Colonic mucosa (tissue), 4 donors: ENCODE data around the gene UBE2G2. TPM values are rescaled to one million over a fixed set of nuclear protein-coding genes. Genes with fewer than 3 reads are reported as not detected.

Experiments
- DNase-seq: peaks from one replicate; pipeline ENCODE4 v3.0.0-alpha.2; 2020
- H3K27ac ChIP-seq: fragments of 200-600 bp; one replicate; pipeline ENCODE4 v1.8.0; 2021
- H3K27me3 ChIP-seq: fragments of 200-600 bp; one replicate; pipeline ENCODE4 v1.8.0; 2021
- H3K36me3 ChIP-seq: fragments of 200-600 bp; one replicate; pipeline ENCODE4 v1.8.0; 2021
- H3K4me1 ChIP-seq: fragments of 200-600 bp; one replicate; pipeline ENCODE4 v1.8.0; 2021; ENCODE audit warnings: mild to moderate bottlenecking
- H3K4me3 ChIP-seq: fragments of 200-600 bp; one replicate; pipeline ENCODE4 v1.8.0; 2021
- H3K9ac ChIP-seq, 2 donors: one replicate each; pipeline ENCODE4 v1.7.0; 2013; ENCODE audit warnings: control low read depth in 2 of 2, low read depth in 2 of 2, low read length in 2 of 2
- H3K9me3 ChIP-seq: fragments of 200-600 bp; one replicate; pipeline ENCODE4 v1.8.0; 2021
- CTCF ChIP-seq: fragments of 200-600 bp; IDR thresholded peaks from one replicate; pipeline ENCODE4 v1.8.0; 2022; ENCODE audit warnings: antibody characterized with exemption, mild to moderate bottlenecking
- intact Hi-C: fragments of 100-400 bp; cut with DNase I; formaldehyde crosslinking; loops from one replicate; pipeline ENCODE4 v1.14.1; 2022
- total RNA-seq, 2 donors: library from RNA; stranded (reverse); fragmentation: NEBNext Ultra II Directional in 1 of 2; extraction: Animal tissue kit (Norgen Biotek cat#: 25700) in 1 of 2; gene quantifications; one replicate each; pipeline ENCODE4 v1.2.1, GENCODE V29; 2021
- donor health status: healthy.
- donor health status: DM: no; HTN: no; CAD: no.
- donor health status: DM: no; HTN: no; CAD: no.

UBE2G2 gene
- total RNA-seq, 2 donors from 2014 or later, result 50.3 to 76.1 TPM

GRCh38 chr21:44730951-44731579, 70.6 kb downstream of the UBE2G2 start:
- Histone ChIP-seq H3K4me3 (no peak overlapping the region), H3K9me3 (no peaks in the 10 kb centered on the region), H3K36me3 (no peaks in the 10 kb centered on the region), H3K27me3 (no peaks in the 10 kb centered on the region), H3K9ac (no peak overlapping the region), H3K4me1 (no peaks in the 10 kb centered on the region), H3K27ac (no peak overlapping the region)
- no peak for TF ChIP-seq CTCF
- no peak for DNase-seq
- intact Hi-C loops, result no loop called here

GRCh38 chr21:44730028-44730395, 71.6 kb downstream of the UBE2G2 start:
- Histone ChIP-seq H3K9ac (no peak overlapping the region), H3K4me1 (no peaks in the 10 kb centered on the region), H3K36me3 (no peaks in the 10 kb centered on the region), H3K27me3 (no peaks in the 10 kb centered on the region), H3K9me3 (no peaks in the 10 kb centered on the region), H3K27ac (no peak overlapping the region), H3K4me3 (no peak overlapping the region)
- no peak for TF ChIP-seq CTCF
- intact Hi-C loops, result no loop called here
- DNase-seq, result no peak

GRCh38 chr21:44729336-44730027, 72.1 kb downstream of the UBE2G2 start:
- Histone ChIP-seq H3K27me3 (no peaks in the 10 kb centered on the region), H3K4me3 (no peak overlapping the region), H3K4me1 (no peaks in the 10 kb centered on the region), H3K27ac (no peak overlapping the region), H3K9ac (no peak overlapping the region), H3K36me3 (no peaks in the 10 kb centered on the region), H3K9me3 (no peaks in the 10 kb centered on the region)
- TF ChIP-seq CTCF, result no peak
- intact Hi-C loops, result no loop called here
- no peak for DNase-seq

GRCh38 chr21:44728716-44729115, 72.9 kb downstream of the UBE2G2 start:
- Histone ChIP-seq H3K27me3 (peaks cover 7% of the 10 kb centered on the region), H3K9me3 (no peaks in the 10 kb centered on the region), H3K4me3 (no peak overlapping the region), H3K9ac (no peak overlapping the region), H3K36me3 (no peaks in the 10 kb centered on the region), H3K27ac (no peak overlapping the region), H3K4me1 (no peaks in the 10 kb centered on the region)
- intact Hi-C loops, result no loop called here
- DNase-seq, result no peak
- TF ChIP-seq CTCF, result no peak

GRCh38 chr21:44727757-44728156, 73.9 kb downstream of the UBE2G2 start:
- Histone ChIP-seq H3K9ac (no peak overlapping the region), H3K9me3 (no peaks in the 10 kb centered on the region), H3K27ac (no peak overlapping the region), H3K4me3 (no peak overlapping the region), H3K4me1 (no peaks in the 10 kb centered on the region), H3K27me3 (peaks cover 16% of the 10 kb centered on the region), H3K36me3 (no peaks in the 10 kb centered on the region)
- intact Hi-C loops, result no loop called here
- no peak for TF ChIP-seq CTCF
- DNase-seq, result no peak
